MCF 10A (cell line): ENCODE results near the gene SMG6. TPM values are rescaled to one million over a fixed set of nuclear protein-coding genes. Genes with fewer than 3 reads are reported as not detected.

Experiments
- BruUV-seq: library from RNA; stranded (reverse); fragments of 400-500 nt; replicated peaks from 2 replicates; lab custom pipeline; 2021; lab: Mats Ljungman, UMichigan
- CTCF ChIA-PET: fragments of 300-600 bp; sonication (Branson Sonifier 250); formaldehyde crosslinking; extraction: SDS; loops from one replicate; lab custom pipeline; 2021; ENCODE audit warnings: antibody characterized with exemption, inconsistent platforms; lab: Yijun Ruan, JAX
- POLR2A ChIA-PET: fragments of 300-600, 350-650 bp; sonication (Branson Sonifier 250); formaldehyde crosslinking; extraction: SDS; loops from one replicate; lab custom pipeline; 2020; ENCODE audit warnings: antibody characterized with exemption, inconsistent platforms; lab: Yijun Ruan, JAX
- DNase-seq: peaks from one replicate; pipeline ENCODE4 v3.0.0-alpha.2; 2018; ENCODE audit not compliant: unreplicated experiment
- H3K27ac Mint-ChIP-seq: one replicate; pipeline ENCODE4 v1.8.0; 2022; ENCODE audit warnings: mild to moderate bottlenecking, low read depth, mixed read lengths; ENCODE audit not compliant: unreplicated experiment
- H3K27me3 Mint-ChIP-seq: one replicate; pipeline ENCODE4 v1.8.0; 2022; ENCODE audit warnings: mixed read lengths; ENCODE audit not compliant: insufficient read depth, unreplicated experiment
- H3K36me3 Mint-ChIP-seq: one replicate; pipeline ENCODE4 v1.8.0; 2022; ENCODE audit warnings: mild to moderate bottlenecking, moderate library complexity, mixed read lengths; ENCODE audit not compliant: insufficient read depth, unreplicated experiment
- H3K4me1 Mint-ChIP-seq: one replicate; pipeline ENCODE4 v1.8.0; 2022; ENCODE audit warnings: mixed read lengths; ENCODE audit not compliant: insufficient read depth, unreplicated experiment
- H3K4me3 Mint-ChIP-seq: one replicate; pipeline ENCODE4 v1.8.0; 2022; ENCODE audit warnings: mild to moderate bottlenecking, moderate library complexity, mixed read lengths; ENCODE audit not compliant: unreplicated experiment
- H3K9me3 Mint-ChIP-seq: one replicate; pipeline ENCODE4 v1.8.0; 2022; ENCODE audit warnings: mixed read lengths; ENCODE audit not compliant: unreplicated experiment
- CTCF ChIP-seq: fragments of 200-600 bp; IDR thresholded peaks from one replicate; pipeline ENCODE4 v1.8.0; 2022; ENCODE audit warnings: antibody characterized with exemption, mild to moderate bottlenecking; ENCODE audit not compliant: unreplicated experiment
- intact Hi-C: fragments of 100-400 bp; cut with micrococcal nuclease; formaldehyde crosslinking; loops from 2 replicates; pipeline ENCODE4 v1.14.1; 2022
- total RNA-seq: library from RNA; stranded (reverse); gene quantifications from 2 replicates; pipeline ENCODE4 v1.2.3, GENCODE V29; 2022

SMG6 gene
- total RNA-seq, 1 experiment from 2014 or later, result 17.0 TPM

GRCh38 chr17:2212400-2212981 is 91.1 kb downstream of the SMG6 start:
- CTCF ChIA-PET, result interaction anchor here (1.3 kb wide), 1 partner anchor 32 kb away, joined by 4 read pairs; no protein-coding TSS in a partner anchor

GRCh38 chr17:2211661-2212399 is 91.8 kb downstream of the SMG6 start:
- ChIA-PET CTCF (no interaction called here), POLR2A (interaction anchor here (0.7 kb wide), 1 partner anchor 33 kb away, joined by 4 read pairs; no protein-coding TSS in a partner anchor)
- H3K4me1 Mint-ChIP-seq, result peaks cover 7% of the 10 kb centered on the region
- no peaks in the 10 kb centered on the region for H3K27me3 Mint-ChIP-seq
- no peaks in the 10 kb centered on the region for H3K9me3 Mint-ChIP-seq
- no peak overlapping the region for H3K4me3 Mint-ChIP-seq
- TF ChIP-seq CTCF, result no peak
- no peak for DNase-seq
- peaks cover 15% of the 10 kb centered on the region for H3K36me3 Mint-ChIP-seq
- no TSS peak for BruUV-seq
- no peak overlapping the region for H3K27ac Mint-ChIP-seq
- intact Hi-C loops, result no loop called here

More at GRCh38 chr17:2212400-2212981, 91.1 kb downstream of the SMG6 start:
- no peaks in the 10 kb centered on the region for H3K27me3 Mint-ChIP-seq
- H3K36me3 Mint-ChIP-seq, result peaks cover 15% of the 10 kb centered on the region
- DNase-seq, result no peak
- peaks cover 7% of the 10 kb centered on the region for H3K4me1 Mint-ChIP-seq
- POLR2A ChIA-PET, result interaction anchor here (0.8 to 1.2 kb wide), 2 partner anchors 8 to 11 kb away, joined by 3 to 5 read pairs; no protein-coding TSS in a partner anchor
- intact Hi-C loops, result no loop called here
- no peak overlapping the region for H3K27ac Mint-ChIP-seq
- BruUV-seq, result no TSS peak
- no peak overlapping the region for H3K4me3 Mint-ChIP-seq
- no peaks in the 10 kb centered on the region for H3K9me3 Mint-ChIP-seq
- no peak for TF ChIP-seq CTCF

GRCh38 chr17:2210726-2211125 is 92.9 kb downstream of the SMG6 start:
- H3K27ac Mint-ChIP-seq, result no peak overlapping the region

More at GRCh38 chr17:2210726-2211125, 92.9 kb downstream of the SMG6 start:
- Mint-ChIP-seq H3K4me1 (peaks cover 7% of the 10 kb centered on the region), H3K27me3 (no peaks in the 10 kb centered on the region), H3K9me3 (no peaks in the 10 kb centered on the region), H3K36me3 (peaks cover 15% of the 10 kb centered on the region), H3K4me3 (no peak overlapping the region)
- intact Hi-C loops, result no loop called here
- TF ChIP-seq CTCF, result no peak
- CTCF ChIA-PET, result no interaction called here
- DNase-seq, result no peak
- POLR2A ChIA-PET, result interaction anchor here (1.3 kb wide), 1 partner anchor 30 kb away, joined by 6 read pairs; no protein-coding TSS in a partner anchor
- BruUV-seq, result no TSS peak
